Prostate gland (tissue), 2 donors: ENCODE results near the gene ACTG2.
"Not testable (repeated sequence)": the region's sequence is repeated elsewhere in the genome, so short reads cannot be mapped to it uniquely, and the experiment has no call there.

ENCODE experiments used
- POLR2A ChIP-seq: fragments of 450-650 bp; IDR thresholded peaks from one replicate; pipeline ENCODE4 v1.6.1; 2016; ENCODE audit warnings: antibody characterized with exemption, mild to moderate bottlenecking
- TF ChIP-seq, protein P1 (sequence below), 4 experiments: fragments of 200-600 bp in 2 of 4; fragments of 450-650 bp in 2 of 4; sonication (generic) in 2 of 4; IDR thresholded peaks; 1 replicate in 3 of 4; 2 replicates in 1 of 4; pipeline ENCODE4 v1.5.1; 2016 to 2019; ENCODE audit warnings: antibody characterized with exemption in 4 of 4, mild to moderate bottlenecking in 2 of 4, moderate library complexity in 2 of 4

DNA sequence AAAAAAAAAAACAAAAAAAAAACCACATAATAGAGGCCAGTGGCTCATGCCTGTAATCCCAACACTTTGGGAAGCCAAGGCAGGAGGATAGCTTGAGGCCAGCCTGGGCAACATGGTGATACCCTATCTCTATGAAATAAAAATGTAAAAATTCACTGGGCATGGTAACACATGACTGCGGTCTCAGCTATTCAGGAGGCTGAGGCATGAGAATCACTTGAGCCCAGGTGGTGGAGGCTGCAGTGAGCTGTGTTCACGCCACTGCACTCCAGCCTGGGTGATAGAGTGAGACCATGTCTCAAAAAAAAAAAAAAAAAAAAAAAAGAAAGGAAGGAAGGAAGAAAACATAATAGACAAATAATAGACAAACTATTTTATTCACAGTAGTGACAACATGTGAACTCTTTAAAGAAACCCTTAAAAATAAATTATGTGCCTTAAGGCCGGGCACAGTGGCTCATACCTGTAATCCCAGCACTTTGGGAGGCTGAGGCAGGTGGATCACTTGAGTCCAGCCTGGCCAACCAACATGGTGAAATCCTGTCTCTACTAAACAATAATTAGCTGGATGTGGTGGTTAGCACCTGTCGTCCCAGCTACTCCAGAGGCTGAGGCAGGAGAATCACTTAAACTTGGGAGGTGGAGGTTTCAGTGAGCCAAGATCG lies 11.3 kb downstream of the ACTG2 start:
- TF ChIP-seq POLR2A: not testable (repeated sequence)
- TF ChIP-seq, protein P1, sequence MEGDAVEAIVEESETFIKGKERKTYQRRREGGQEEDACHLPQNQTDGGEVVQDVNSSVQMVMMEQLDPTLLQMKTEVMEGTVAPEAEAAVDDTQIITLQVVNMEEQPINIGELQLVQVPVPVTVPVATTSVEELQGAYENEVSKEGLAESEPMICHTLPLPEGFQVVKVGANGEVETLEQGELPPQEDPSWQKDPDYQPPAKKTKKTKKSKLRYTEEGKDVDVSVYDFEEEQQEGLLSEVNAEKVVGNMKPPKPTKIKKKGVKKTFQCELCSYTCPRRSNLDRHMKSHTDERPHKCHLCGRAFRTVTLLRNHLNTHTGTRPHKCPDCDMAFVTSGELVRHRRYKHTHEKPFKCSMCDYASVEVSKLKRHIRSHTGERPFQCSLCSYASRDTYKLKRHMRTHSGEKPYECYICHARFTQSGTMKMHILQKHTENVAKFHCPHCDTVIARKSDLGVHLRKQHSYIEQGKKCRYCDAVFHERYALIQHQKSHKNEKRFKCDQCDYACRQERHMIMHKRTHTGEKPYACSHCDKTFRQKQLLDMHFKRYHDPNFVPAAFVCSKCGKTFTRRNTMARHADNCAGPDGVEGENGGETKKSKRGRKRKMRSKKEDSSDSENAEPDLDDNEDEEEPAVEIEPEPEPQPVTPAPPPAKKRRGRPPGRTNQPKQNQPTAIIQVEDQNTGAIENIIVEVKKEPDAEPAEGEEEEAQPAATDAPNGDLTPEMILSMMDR (IDR thresholded peaks at IDR 0.05): not testable (repeated sequence)
